Measurements from ENCODE around the gene TBC1D7.

The TBC1D7 gene

DNA sequence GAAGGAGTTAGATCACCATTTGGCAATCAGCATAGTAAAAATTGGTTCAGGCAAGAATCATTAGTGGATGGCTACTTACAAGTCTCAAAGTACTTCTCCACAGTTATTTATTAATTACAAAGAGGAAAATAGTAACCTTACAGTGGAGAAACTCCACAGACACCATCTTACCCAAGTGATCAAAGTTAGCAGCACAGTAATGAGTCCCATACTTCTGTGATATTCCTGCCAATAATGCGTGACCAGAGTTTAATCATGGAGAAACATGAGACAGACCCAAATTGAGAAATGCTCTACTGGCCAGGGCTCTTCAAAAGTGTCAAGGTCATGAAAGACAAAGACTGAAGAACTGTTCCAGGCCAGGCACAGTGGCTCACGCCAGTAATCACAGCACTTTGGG lies 9.5 kb downstream of the TBC1D7 start:
- no peak for DNase-seq

DNA sequence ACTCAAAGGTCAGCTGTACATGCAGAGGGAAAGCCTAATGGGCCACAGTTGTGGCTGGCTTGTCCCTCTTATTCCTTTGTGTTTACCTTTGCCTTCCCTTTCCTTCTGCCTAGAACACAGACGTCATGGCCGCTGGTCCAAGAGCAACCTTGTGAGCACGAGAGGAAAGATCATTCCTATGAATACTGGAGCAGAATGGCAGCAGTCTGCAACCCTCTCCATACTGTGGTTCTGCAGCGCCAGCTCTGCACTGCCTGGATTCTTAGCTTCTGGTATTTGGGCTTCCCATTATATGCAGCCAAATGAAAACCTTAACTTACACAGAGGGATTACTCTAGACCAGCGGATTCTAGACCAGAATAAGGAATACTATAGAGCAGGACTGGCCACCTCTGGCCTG lies 12.4 kb downstream of the TBC1D7 start:
- DNase-seq: no peak

DNA sequence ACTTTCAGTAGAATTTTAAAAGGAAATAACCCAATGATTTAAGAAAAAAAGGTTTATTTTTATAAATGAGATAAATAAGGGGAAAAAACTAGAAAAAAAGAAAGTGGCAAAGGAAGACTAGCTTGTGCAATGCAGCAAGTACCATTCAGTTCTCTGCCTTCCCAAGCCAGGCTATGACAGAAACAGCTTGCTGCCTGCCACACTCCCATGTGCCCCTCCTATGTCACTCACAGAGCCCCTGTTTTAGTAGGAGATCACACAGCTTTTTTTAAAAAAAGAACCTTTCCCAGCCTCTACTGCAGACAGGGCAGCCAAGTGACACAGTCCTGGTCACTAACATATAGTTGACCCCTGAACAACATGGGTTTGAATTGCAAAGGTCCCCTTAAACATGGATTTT lies 13.5 kb downstream of the TBC1D7 start:
- no peak for DNase-seq

DNA sequence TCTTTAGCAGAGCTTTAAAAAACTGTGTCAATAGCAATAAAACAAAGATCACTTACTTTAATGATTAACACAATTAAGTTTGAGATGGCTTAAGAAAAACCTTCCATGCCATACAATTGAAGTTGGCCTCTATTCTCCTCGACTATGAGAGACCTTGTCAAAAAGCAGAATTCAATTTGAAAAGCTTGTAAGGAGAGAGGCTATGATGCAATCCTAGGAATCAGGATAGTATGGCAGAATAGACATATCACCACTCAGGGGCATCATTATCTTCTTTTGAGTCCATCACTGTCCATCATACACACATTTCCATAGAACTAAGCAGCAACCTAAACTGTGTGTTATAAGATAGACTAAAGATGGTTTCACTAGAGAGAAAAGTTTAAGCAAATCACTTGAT lies 17.2 kb downstream of the TBC1D7 start:
- DNase-seq: no peak

DNA sequence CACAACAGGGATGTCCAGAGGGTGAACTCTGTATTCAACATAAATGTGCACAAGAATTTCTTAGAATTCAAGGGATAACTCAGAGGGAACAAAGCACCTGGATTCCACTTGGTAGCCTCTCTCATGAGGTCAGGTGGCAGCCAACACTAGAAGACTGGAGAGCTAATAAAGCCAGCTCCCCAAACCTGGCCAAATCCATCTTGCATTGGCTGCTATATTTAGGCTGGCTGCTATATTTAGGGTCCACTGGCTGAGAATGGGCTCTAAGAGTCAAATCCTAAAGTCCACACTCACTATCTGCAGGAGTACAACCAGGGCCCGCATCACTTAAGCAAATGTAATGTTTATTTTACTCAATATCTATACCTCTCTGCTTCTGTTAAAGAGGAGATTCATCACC lies 20.0 kb downstream of the TBC1D7 start:
- no peak for DNase-seq

DNA sequence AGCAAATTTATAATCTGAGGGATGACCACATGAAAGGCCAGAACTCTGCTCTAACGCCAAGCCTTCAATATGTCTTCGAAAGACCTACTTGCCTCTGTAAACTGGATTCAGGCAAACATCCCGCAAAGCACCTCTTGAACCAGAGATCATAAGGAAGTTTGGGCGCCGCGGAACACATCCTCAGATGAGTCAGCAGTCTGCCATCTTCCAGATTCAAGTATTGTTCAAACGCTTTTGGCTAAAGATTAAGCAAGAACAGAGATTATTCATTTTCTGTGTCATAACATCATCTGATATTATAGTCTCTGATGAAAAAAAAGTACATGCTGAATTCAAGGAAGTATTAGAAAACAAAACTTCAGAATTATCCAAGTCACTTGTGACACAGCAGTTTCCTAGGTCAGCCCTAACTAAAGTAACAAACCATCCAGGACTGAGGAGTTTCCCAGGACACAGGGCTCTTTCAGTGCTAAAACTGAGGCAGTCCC lies 20.8 kb downstream of the TBC1D7 start:
- no peak for DNase-seq

DNA sequence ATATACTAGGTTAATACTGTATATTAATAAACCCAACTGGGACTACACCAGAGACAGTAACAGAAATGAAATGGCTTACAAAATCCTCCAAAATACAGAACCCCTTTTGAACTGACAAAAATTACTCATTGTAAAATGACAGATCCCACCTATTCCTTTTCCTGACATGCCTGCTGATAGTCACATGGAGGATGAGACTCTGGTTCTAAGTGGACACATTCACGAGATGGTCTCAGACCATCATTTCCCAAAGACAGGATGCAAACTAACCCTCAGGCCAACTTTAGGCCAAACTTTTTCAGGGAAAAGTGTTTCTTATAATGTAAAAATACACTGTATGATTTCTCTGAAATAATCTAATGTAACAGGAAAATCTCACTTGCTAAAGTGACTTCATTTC lies 22.5 kb downstream of the TBC1D7 start:
- no peak for DNase-seq

DNA sequence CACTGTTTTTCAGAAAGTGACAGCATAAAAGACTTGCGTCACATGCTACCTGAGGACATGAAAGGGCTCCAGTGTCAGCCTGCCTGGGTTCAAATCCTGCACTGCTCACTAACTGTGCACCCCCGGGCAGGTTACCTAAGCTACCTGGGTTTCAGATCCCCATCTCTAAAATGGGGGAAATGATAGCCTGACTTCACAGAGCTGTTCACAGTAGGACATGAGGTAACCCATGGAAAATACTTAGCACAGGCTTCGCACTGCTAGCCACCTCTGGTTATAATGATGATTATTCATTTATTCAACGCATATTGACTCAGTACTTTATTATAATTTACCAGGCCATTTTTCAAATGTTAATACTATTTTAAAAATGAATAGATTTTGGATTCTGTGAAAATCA lies 23.0 kb downstream of the TBC1D7 start:
- DNase-seq: no peak

DNA sequence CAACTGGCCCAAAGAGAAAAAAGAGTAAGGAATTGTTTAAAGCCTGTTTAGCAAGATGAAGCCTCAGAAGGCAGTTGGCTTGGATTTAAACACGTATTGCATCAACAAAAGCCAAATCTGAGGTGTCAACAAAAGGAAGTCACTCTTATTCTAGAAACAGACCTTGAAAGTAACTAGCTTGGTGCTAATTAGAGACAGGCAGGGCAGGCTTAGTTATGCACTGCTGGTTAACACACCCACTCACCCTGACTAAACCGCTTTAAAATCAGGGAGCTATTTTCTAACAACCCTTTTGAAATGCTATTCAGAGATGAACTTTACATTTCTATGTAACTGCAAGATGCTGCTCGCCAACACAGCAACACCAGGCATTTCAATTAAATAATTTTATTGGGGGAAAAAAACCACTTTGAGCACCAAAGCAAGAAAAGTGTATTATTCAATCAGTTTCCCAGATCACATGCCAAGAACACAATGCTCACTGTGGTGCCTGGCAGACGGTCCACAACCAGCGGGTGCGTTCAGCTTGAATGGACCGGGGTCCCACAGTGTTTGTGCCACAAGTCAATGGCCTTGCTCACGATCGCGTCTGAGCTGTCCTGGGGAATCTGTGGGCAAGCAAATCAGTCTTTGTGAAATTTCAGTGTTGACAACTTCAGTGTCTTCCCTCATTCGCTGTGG lies 23.6 kb downstream of the TBC1D7 start:
- DNase-seq: no peak

DNA sequence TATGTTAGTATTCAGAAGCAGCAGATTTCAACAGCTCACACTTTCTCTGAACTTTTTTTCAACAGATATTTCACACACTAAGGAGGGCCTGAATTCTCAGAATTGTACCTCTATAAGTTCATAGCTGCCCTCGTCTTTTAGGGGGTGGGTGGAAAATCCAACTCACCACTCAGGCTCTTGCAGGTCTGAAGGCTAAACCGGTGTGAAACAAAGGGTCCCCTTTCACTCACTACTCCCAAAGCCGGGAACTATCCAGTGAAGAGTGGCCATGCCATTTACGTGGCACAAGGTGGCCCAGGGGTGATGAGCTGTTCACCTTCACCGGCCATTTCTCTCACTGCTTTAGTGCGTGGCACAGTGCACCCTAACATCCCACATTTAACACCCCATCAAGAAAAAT lies 24.2 kb downstream of the TBC1D7 start:
- DNase-seq: no peak

DNA sequence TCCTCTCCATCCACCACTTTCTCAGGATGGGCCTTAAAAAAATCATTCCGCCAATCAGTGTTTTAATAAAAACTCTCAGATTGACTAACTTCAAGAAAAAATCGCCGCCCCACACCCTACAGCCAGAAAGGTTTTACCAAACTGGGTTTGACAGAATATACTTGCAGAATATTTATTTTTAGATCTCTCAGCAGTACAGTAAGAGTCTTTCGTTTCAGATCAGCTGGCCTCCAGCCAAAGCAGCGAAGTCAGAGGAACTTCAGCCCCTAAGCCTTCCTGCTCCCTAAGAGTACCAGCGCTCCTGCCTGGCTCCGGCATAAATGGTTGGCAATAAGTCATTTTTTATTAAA lies 24.7 kb downstream of the TBC1D7 start:
- no peak for DNase-seq

DNA sequence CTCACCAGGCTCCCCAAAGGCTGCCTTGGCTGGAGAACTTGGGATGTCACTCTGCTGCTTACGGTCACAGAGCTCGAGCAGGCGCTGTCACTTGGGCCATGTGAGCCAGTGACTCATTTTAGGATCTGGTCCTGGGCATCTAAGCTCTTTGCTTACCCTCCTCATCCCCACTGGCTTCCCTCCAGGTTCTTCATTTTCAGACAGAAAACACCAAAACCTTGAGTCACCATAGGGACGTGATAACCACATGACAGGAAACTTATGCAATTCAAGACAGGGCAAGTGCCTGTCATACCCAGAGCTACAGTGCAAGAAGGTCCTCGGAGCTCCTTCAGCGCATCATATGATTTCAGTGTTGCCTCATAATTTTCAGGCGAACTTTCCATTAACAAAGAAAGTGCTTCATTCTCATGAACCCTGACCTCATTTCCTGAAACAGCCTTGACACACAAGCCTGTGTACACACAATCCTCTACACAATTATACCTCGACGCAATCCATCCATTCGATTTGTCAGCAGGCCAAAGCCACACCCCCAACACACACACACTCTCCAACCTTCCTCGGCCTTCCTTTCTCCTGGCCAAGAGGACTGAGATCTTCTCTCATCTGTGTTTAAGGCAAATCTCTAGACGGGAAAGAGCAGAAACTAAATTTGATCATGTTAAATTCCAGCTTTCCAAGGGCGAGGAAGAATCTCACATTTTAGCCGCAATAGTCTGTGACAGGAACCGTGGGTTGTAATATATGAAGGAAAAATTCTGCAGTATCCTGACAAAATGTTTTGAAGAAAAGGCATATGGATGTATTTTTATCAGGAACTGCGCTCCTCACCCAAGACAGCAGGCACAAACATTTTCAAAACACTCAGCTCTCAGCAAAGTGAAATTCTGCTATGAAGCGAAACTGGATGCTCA lies 25.3 kb downstream of the TBC1D7 start:
- no peak for DNase-seq

DNA sequence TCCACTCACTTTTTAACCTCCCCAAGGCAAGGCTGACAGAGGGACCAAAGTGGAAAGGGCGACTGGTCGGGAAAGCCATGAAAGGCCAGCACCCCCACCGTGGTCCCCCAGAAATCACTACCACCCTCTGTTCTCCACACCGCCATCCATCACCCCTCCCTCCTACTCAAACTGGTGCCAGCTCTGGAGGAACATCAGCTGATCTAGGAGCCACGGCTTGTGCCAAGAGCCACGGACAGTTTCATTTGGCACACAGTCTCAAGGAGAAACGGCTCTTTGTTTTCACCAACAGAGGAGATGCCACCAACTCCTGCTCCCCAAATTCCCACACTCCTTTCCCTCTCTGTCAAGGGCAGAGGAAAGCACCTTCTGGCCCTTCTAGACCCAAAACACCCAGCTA lies 26.0 kb downstream of the TBC1D7 start:
- DNase-seq: no peak

DNA sequence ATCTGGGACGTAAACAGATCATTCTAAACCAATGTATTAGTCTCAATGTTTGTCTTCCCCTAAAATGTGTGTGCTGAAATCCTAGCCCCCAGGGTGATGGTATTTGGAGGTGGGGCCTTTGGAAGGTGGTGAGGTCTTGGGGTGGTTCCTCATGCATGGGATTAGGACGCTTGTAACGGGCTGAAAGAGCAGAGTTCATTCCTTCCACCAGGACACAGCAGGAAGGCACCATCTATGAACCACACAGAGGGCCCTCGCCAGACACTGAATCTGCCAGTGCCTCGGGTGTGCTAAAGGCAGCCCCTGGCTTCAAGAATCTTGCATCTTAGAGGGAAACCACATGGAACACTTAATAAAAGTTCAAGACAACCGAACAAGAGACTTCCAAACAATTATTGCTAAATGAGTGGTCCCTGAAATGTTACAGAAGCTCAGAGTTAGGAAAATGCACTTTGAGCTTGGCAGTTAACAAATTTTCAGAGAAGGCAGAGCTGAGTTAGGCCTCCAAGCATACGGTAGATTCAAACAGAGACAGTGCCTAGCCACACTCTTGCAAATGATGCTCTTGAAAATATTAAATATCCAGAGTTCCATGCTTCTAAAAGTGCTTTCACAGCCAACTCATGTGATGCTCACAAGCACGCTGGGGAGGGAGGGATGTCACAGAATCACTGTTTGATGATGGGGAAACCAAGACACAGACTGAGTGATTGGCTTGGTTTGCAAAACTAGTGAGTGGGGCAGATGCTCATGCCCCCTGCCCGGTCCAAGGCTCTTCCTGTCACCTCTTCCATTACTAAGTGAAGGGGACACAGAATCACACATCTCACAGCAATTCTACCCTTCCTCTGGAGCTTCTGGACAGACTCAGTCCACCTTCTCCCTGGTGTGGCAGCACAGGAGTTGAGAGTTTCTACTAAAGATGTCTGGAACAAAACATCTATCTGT lies 27.4 kb downstream of the TBC1D7 start:
- DNase-seq: no peak

DNA sequence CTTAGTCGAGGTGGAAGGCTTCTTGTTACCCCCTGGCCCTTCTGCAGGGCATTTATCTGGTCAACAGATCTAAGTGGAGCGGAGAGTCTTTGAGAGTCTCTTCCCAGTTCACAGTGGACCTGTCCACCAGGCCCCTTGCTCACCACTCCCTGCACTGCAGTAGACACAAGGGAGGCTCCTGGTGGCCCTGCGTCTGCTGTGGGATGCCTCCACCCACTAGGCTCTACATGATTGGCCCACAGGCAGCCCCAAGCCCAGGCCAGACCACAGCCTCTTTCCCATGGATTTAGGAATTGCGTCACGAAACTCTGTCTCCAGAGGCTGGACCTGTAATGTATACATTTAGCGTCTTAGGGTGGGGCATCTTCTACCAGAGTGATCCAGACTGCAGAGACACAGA lies 28.4 kb downstream of the TBC1D7 start:
- no peak for DNase-seq

DNA sequence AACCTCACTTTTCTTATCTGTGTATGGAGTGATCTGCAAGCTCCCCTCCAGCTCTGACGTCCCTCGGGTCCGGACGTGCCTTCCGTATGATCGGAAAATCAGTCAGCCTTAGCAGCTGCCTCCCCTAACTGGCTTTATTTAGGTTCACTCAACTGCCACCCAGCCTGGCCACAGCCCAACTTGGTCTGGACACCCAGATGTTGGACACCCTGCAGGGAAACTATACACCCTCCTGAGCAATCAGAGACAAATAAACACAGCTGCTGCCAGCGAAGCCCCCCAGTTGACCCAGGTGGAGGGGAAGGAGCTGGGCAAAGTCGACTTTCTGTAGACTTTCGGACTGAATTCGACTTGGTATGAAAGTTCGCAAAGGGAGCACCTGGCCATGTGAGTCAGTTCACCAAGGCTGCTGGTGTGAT lies 28.9 kb downstream of the TBC1D7 start:
- DNase-seq: no peak

DNA sequence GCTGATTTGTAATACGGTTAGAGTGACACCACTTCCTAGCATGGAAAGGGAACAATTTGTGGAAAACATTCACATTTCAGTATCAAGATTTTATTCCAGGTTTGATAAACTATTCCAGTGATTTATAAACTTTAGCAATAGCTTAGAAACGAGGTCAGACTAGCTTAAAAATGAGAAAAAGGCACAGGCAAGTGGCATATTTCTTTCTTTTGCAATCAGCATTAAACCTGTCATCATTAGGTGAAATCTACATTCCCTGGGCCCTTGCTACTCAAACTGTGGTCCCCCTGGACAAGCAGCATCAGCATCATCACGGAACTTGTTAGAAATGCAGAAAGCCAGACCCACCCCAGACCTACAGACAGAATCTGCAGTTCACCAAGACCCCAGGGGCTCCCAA lies 29.9 kb downstream of the TBC1D7 start:
- no peak for DNase-seq

DNA sequence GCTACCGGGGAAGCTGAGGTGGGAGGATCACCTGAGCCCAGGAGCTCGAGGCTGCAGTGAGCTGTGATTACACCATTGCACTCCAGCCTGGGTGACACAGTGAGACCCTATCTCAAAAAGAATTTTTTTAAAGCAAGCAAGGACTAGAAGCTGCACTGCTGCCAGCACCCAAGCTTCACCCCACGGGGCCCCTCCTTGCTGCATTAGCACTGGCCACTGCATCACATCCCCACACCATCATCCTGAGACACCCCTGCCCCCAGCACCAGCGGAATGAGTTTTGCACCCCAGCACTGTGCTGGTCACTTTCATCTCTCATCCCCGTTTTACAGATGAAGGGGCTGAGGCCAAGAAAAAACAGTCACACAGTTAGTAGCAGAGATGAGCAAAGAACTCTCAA lies 30.9 kb downstream of the TBC1D7 start:
- no peak for DNase-seq

DNA sequence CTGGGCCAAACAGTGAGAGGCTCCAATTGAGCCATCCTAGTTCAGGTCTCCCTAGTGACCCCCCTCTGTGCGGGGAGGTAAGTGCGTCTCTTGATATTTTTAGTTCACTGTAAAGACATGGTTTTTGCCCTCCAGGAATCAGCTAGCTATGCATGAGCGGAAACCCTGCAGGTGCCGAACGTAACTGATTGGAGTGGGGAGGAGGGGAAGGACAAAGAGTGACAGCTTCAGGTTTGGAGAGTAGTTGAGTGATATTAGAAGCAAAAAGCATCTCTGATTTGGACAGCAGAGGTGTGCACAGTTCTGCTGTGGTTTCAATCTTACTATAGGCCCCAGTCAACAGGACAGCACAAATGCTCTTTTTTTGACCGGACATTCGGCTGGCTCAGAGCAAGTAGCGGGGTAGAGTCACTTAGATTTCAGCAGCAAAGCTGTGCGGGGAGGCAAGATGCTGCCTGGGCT lies 31.8 kb downstream of the TBC1D7 start:
- no peak for DNase-seq

DNA sequence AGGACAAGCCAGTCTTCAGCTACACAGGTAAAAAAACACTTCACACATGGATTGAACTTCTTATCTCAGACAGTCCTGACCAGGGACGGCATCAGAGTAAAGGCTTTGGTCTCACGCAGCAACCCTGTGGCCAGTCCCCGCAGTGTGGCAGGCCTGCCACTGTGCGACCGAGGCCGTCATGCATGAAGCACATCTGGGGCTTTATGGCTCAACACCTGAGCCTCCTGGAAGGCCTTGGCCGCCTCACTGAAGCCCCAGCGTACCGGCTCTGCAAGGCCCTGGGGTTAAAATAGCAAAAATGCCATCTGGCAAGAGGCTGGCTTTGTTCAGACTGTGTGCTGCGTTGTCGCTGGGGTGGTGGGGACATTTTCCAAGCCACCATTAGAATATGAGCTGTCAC lies 32.8 kb downstream of the TBC1D7 start:
- DNase-seq: no peak

DNA sequence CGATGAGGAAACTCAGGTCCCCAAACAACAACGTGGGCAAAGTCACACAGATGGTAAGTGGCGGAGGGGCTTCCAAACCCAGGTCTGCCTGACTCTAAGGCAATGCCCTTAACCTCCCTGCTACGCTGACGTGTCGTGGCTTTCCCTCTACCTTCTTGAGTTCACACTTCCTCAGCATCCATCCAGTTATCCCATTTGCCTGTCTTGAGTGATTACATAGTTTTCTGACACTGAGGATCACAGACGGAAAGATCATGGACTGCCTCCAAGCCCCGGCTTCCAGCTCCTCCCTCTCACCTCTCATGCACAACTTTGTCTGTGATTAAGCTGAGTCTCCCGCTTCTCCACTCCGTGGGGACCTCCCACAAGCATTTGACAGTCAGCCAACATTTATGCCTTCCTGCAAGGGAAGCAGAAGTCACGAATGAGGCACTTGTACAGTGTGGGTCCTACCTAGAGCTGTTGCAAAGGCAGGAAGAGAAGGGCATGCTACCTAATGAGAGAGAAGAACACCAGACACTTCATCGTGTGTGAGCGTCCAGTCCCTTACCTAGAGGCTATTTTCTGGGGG lies 33.8 kb downstream of the TBC1D7 start:
- no peak for DNase-seq

DNA sequence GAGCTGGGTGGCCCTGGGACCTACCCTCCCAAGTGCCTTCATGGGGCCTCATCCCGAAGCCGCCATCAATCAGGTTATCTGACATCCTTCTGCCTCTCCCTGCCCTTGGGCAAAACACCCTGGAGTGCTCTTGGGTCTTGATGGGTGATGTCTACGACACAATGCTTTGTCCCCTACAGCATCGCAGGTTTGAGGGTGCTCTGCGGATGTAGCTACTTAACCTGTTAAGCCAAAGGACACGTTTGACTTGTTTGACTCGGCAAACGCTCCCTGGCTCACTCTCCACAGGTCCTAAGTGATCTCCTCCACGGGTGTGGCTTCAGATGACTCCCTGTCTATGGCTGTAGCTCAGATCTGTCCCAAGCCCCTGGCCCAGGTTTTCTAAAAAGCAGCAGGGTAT lies 35.6 kb downstream of the TBC1D7 start:
- no peak for DNase-seq

DNA sequence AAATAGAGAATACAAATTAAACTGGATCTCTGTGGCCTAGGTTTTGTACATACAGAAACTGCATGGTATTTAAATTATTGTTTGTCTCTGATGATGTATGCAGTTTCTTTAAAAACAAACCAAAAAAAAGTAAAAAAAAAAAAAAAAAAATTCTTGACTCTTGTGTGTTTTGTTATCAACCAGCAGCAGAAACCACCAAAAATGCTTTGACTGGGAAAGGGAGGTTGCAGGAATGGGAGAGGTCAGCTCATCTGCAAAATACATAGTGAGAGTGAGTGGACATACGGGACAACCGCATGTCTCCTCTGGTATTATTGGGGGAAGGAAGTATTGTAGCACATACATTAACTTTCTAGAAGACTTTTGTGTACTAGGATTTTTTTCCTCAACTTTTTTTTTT lies 38.0 kb downstream of the TBC1D7 start:
- DNase-seq: no peak
